HG03045 (cell line): ENCODE measurements around the gene SORBS2.

Experiments used
- ATAC-seq: cut with Tn5 transposase; IDR thresholded peaks from one replicate; pipeline ENCODE4 v1.9.1; 2021; ENCODE audit warnings: mild to moderate bottlenecking, moderate library complexity; ENCODE audit not compliant: unreplicated experiment

SORBS2 gene

GRCh38 chr4:185742766-185743165 lies 69.2 kb downstream of the SORBS2 start:
- ATAC-seq: no peak

GRCh38 chr4:185741795-185742194 lies 70.2 kb downstream of the SORBS2 start:
- ATAC-seq: no peak

GRCh38 chr4:185740471-185740873 lies 71.5 kb downstream of the SORBS2 start:
- no peak for ATAC-seq

GRCh38 chr4:185738820-185739219 lies 73.2 kb downstream of the SORBS2 start:
- ATAC-seq: no peak

- ATAC-seq: no peak
Measured at GRCh38 chr4:185738038-185738552, 73.9 kb downstream of the SORBS2 start.

- no peak for ATAC-seq
Measured at GRCh38 chr4:185737489-185738037, 74.4 kb downstream of the SORBS2 start.

- no peak for ATAC-seq
Measured at GRCh38 chr4:185736882-185737281, 75.1 kb downstream of the SORBS2 start.

- ATAC-seq: no peak
Measured at GRCh38 chr4:185735866-185736400, 76.1 kb downstream of the SORBS2 start.

- ATAC-seq: no peak
Measured at GRCh38 chr4:185734930-185735329, 77.1 kb downstream of the SORBS2 start.

- peak; percentile 54 for ATAC-seq
Measured at GRCh38 chr4:185734214-185734613, 77.8 kb downstream of the SORBS2 start.

- ATAC-seq: peak; percentile 69
Measured at GRCh38 chr4:185730849-185731608, 81.0 kb downstream of the SORBS2 start.

- ATAC-seq: no peak
Measured at GRCh38 chr4:185730387-185730786, 81.6 kb downstream of the SORBS2 start.

- no peak for ATAC-seq
Measured at GRCh38 chr4:185729391-185729804, 82.6 kb downstream of the SORBS2 start.

- no peak for ATAC-seq
Measured at GRCh38 chr4:185728893-185729292, 83.1 kb downstream of the SORBS2 start.

GRCh38 chr4:185726931-185727330 lies 85.1 kb downstream of the SORBS2 start:
- no peak for ATAC-seq

- no peak for ATAC-seq
Measured at GRCh38 chr4:185723631-185724260, 88.2 kb downstream of the SORBS2 start.

- ATAC-seq: no peak
Measured at GRCh38 chr4:185722029-185722316, 90.0 kb downstream of the SORBS2 start.

GRCh38 chr4:185721190-185722028 lies 90.6 kb downstream of the SORBS2 start:
- no peak for ATAC-seq

GRCh38 chr4:185719500-185719858 lies 92.5 kb downstream of the SORBS2 start:
- no peak for ATAC-seq

GRCh38 chr4:185718578-185719499 lies 93.2 kb downstream of the SORBS2 start:
- ATAC-seq: no peak
